GM19043 (cell line): ENCODE measurements around the gene SINHCAF.

Experiments used
- ATAC-seq: cut with Tn5 transposase; IDR thresholded peaks from one replicate; pipeline ENCODE4 v1.9.1; 2021; ENCODE audit warnings: low read depth; ENCODE audit not compliant: unreplicated experiment

Gene SINHCAF

DNA sequence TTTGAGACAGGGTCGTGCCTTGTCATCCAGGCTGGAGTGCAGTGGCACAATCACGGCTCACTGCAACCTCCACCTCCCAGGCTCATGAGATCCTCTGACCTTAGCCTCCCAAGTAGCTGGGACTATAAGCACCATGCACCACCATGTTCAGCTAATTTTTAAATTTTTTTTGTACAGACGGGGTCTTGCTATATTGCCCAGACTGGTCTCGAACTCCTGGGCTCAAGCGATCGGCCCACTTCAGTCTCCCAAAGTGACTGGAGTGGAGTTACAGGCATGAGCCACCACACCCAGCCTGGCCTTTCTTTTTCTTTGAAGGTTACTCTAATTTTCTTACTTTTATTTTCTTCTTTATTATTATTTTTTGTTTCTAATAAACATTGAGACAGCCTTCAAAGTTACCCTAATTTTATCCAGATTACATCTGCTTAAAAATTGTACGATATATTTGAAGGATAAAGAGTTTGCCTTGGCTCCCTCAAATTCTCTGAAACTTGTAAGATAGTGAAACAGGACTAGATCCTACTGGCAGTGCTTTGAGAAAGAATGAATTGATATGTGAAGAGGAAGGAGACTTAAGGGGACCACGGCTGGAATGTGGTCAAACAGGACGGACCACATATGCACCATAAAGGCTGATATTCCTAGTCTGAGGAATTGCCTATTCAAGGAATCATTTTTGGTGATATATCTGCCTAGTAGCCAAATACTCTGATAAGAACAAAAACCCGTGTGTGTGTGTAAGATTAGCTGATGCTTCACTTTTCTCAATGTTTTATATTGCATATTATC is 14.1 kb upstream of the SINHCAF start:
- no peak for ATAC-seq

DNA sequence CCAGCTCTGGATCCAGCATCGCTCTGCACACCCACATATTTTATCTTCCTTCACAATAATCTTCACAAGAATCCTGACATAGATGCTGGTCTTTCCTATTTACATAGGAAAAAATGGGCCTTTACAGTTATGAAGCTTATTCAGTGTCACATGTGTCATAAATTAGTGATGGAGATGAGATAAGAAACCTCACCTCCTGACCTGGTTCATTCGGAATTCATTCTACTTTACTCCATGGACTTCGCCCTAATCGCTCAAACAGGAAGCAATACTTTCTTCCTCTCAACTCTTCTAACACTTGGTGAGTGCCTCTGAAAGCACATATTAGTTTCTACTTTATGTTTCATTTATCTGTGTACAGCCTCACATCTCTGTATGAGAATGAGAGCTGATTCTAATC is 12.0 kb upstream of the SINHCAF start:
- no peak for ATAC-seq

DNA sequence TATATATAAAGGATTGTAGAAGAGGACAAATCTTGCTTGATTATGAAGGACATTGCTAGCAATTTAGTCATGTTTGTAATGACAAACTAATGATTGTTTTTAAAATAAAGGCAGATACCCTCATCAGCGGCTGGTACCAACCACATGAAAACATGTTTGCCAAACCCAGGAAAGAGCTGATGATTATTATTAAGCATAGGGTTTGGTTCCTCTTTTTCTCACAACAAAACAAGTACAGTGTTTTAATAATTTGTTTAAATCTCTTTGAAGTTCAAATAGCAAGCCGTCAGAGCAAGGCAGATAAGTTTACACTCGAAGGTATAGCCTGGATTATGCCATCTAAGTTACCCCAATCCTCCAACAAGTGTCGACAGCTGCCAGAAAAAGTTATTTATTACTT is 5.3 kb upstream of the SINHCAF start:
- ATAC-seq = no peak

DNA sequence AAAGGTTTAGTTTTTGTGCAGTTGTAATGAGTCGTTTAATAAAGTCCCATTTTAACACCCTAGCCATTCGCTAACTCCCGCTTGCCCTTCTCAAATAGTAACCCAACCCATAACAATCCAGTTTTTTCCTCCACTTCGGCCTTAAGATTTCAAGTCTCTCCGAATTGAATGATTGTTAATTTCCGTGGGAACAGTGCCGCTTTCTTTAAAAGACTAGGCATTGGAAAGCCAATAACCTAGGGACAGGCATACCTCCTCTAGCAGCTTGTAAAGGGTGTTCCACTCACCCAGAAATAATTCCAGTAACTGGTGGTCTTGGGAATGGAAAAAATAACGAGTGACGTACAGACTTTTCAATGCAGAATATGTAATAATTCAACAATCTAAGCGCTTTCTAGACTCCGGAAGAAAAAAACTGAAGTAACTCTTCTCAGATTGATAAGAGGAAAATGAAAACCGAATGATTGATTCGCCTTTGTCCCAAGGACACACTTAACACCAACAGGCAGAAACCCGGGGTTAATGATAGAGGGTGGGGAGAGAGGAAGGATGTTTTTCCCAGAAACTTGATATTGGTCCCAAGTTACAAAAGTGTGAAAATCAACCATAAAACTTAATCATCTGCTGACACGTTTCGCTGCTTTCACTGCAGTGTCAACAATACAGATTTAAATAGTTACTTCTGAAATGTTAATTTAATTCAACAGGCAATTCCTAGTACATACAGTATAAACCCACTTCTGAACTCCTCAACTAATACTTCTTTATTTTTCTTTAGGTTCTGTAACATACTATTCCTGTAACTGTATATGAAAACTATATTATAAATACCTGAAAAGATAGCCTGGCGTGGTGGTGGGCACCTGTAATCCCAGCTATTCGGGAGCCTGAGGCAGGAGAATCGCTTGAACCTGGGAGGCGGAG is 1.0 kb upstream of the SINHCAF start:
- no peak for ATAC-seq

DNA sequence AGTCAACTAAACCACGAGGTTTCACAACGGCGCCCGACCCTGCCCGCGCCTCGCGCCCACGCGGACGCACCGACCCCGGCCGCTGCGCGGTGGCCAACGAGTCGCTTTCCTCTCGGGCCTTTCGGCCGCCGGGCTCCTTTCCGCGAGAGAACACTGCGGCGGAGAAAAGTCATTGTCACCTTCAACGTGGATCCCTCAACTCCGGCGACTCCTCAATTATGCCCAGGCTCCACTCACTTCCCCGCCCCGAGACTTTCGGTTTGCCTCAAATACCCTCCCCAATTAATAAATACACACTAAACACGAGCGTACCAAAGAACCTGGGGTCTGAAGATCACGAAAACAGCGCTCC is 450 bp downstream of the SINHCAF start:
- ATAC-seq = no peak

DNA sequence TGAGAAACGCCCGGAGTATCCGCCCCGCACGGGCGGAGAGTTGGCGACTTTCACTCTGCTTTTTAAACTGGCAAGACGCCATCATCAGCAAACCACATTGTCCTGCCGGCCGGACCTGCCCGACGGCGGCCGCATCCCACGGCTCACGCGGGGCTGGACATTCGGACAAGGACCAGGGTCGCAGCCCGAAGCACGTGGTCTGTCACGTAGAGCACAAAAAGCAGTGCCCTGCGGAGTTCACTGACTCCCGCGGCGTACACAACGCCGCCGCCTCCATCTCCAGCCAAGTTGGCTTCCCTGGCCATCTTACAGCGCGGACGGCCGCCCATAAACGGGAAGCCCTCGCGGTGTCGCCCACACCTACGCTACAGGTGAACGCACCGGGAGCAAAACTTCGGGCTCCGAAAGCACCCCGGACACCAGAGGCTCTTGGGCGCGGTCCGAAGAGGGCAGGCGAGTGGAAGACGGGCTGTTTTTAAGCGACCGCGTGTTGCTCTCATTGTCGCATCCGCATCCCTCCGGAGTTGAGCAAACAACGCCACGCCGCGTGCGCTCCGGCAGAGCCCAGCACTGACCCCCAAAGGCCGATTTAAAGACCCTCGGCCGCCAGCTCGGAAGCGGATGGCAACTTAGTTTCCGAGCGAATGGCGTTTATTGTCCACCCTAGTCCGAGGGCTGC is 966 bp downstream of the SINHCAF start:
- no peak for ATAC-seq

DNA sequence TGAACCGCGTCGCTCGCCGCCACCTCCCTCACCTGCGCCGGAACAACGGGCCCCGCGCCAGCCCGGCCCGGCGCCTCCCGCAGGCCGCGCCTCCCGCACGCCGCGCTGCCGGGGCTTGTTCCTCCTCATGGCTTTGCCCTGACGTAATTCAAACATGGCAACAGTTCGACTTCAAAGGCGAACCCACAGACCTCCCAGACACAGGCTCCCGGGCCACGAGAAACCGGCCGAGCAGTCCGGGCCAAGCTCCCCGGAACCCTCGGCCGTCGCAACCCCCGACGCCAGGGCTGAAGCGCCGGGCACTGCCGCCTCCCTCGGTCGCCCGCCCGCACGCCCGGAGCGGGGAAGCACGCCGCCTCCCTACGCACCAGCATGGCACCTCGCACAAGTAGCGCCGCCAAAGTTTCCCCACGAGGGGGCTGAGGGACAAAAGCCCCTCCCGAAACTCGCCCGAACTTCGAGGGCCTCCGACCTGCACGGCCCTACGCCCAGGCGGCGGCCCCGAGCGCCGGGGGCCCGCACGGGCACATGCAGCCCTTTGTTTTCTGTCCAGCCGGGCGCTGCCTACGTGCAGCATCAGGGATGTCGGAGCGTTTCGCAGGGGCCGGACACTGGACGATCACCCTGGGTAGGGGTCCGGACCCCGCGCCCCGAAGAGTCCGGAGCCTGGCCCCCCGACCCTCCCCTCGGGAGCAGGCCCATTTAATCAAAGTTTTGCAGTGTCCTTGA is 1.7 kb downstream of the SINHCAF start:
- peak; percentile 26 for ATAC-seq

DNA sequence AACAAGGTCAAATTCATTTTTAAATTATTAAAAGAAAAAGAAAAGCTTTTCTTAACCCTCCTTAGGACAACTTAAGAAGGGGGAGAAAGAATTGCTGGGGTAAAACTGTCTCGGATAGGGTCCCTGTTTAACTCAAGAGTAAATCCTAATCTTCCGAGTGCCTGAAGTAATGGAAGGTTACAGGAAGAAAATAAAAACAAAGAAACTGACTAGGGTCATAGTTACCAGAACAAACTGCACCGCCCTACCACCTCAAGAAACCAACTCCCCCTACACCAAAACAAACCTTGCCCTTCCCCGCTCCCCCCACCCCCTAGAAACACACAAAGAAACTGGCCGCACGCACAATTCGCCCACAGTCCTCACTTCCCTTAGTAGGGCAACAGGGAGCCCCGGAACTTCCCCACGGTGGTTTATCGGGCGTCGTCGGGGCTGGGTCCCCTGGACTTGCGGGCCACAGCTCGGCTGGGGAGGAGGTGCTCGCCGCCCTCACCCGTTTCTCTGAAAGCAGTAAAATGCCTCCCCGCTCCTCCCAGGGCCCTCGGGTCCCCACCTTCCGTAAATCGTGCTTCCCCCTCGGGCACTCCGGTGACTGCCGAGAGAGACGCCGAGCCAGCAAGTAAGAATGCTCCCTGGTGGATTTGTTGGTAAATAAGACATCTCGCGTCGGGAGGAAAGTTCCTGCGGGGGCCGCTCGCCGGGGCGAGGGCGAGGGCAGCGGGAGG is 2.4 kb downstream of the SINHCAF start:
- ATAC-seq = peak; percentile 15

DNA sequence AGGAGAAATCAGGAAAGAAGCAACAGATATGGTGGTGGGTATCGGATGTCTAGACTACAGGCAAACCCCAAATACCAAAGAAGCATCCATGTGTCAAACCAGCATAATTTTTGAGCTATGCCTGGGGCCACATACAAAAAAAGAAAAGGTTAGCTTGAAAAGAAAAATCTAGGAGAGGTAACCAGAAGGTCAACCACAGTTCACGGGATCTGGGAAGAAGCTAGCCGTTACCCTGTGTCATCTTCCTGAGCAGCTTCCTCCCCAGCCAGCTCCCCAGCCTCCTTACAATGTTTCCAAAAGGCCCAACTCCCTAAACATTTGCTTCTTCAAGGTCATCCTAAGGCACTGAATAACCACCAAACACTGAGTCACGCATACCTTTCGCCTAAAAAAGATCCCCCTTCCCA is 3.1 kb downstream of the SINHCAF start:
- ATAC-seq = no peak

DNA sequence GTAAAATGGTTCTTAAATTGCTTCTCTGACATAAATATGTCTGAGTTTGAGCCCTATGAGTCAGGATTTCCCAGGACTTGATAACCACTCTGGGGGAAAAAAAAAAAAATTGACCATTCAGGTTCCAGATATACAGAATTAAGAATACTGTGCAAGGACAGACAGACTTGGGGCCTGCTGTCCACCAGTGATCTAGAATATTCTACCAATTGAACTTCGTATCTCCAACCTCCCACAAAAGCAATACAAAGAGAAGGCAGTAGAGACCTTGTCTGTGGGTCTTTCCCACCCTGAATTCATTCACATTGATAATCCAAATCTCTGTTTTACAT is 4.1 kb downstream of the SINHCAF start:
- no peak for ATAC-seq

DNA sequence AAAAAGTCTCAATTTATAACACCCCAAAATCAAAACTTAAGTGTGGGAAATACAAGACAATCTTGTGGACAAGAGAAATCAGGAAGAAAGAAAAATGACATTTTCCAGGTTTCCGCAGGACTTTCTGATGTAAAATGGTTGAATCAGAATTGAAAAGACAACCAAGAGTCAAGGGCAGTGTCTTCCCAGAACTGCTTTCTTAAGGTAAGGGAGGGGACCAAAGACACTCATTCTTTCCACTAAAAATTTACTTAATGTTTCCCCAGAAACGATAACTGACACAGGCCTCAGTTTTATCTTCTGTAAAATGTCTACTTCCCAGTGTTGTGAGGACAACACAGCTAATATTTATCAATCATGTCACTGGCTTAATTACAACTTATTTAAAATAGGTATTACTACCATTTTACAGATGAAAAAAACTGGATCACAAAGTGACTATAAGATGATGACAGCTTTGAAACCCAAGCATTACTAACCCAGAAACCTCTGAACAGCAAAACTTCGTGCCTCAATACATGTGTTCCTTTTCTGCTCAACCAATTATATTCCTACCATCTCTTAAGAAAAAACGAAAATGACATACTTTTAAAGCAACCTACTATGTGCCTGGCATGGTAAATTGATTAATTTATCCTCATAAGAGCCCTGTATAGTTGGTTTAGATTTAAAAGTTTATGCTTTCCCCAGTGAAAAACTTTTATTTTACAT is 4.6 kb downstream of the SINHCAF start:
- no peak for ATAC-seq

DNA sequence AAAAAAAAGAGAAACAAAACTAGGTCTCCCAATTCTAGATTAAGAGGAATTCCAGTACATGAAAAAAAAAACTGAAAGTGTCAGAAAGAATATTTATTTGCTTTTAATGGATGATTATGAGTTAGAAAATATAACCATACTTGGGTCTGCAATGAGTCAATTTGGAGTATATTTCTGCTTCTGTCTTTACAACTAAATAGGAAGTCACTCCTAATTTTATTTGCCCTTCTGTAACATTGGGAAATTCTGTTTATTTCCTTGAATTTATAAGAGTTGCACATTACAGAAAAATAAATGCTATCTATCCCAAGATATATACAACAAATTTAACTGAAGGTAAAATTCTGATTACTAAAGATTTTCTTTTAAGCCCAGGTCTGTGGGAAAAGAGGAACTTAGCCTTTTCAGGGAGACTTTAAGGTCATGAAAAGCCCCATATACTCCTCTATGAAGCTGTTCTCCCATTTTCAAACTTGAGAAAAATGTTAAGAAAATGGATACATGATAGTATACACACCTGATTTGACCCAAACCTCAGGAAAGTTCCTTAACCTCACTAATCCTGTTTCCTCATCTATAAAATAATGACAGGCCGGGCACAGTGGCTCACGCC is 7.2 kb downstream of the SINHCAF start:
- no peak for ATAC-seq

DNA sequence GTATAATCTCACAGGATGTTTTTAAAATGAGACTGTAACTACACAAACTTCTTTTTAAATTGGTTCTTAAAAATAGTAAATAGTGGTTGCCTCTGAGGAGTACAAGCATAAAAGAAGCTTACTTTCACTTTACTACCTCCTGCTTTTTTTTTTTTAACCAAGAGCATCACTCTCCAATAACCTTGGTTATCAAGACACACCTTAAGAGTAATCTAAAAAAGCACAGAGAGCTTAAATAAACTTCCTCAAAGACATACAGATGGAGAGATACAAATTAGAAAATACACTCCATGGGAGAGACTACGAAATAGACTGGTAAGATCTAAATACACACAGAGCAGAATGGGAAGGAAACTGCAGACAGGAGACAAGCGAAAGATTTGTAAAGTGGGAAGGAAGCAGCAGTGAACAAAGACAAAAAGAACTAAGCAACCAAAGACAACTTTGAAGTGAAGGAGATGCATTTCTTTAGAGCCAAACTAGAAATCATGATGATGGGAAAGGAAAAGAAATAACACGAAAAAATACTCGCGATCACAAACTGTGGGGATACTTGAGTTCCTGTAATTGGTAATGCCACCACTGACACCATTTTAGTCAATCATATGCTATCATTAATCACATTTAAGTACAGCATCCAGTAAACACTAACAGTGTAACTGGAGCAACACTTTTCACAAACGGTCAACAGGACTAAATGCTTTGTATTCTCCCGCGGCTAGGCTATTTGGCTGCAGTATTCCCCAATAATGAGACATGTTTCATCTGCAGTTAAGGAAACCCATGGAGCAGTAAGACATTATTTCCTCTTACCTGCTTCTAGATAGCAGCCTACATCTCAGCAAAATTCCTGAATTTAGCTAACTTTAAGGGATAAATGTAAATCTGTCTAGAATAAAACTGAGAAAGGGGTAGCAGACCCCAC is 8.2 kb downstream of the SINHCAF start:
- no peak for ATAC-seq

DNA sequence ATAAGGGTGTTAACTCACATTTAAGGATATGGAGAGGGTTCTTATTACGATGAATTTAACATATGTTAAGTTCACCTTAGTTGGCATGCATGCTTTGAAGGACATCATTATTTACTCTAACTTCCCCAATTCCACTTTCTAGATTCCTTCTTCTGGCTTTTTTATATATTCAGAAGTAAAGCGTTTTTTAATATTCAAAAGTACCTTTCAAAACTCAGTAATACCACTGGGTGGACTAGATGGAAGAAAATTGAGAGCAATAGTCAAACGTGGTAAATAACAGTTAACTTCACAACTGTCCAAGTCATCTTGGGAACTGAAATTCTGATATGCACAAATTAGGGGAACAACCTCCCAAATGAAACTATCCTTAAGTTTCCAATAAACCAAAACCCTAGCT is 9.1 kb downstream of the SINHCAF start:
- no peak for ATAC-seq

DNA sequence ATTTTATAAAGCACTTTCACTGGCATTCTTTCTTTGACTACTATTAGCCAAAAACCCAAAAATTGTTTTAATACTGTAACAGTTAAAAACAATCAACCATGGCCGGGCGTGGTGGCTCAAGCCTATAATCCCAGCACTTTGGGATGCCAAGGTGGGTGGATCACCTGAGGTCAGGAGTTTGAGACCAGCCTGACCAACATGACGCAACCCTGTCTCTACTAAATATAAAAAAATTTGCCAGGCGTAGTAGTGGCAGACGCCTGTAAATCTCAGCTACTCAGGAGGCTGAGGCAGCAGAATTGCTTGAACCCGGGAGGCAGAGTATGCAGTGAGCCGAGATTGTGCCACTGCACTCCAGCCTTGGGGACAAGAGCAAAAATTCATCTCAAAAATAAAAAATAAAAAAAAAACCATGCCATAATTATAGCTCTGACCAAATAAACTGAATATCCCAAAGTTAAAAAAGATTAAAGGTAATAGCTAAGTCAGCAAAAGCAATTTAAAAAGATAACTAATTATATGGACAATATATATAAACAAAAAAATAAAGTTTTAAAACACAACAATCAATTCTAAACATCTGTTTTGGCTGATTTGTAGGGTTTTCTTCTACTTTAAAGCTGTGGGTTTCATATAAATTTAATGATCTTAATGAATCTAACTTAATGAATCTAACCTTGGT is 10.0 kb downstream of the SINHCAF start:
- ATAC-seq = no peak

DNA sequence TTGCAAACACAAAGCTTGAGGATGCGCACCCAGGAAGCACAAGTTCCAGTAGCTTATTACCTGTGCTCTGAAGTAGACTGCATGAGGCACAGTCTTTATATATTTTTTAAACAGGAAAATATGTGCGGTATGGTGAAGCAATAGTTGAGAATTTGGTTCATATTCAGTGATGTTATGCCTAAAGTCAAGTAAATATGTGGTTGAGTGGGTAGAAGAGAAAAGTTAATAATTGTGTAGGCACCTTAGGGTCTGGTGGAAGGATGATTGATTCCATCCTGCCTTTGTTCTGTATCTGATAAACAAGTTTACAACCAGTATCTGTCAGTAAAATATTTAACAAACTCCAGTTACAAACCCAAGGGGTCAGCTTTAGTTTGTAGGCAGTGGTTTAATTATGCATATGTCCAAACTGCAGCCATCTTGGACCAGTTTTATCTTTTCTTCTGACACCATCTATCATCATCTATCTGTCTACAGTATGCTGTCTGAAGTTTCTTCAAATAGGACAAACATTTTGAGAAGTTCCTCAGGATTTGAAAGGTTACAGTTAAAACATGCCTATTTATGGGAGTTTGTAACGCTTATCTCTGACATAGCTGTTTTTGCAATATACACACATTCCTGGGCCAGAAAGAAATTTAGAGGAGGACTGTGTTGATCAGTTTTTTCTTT is 10.8 kb downstream of the SINHCAF start:
- ATAC-seq = peak; percentile 39

DNA sequence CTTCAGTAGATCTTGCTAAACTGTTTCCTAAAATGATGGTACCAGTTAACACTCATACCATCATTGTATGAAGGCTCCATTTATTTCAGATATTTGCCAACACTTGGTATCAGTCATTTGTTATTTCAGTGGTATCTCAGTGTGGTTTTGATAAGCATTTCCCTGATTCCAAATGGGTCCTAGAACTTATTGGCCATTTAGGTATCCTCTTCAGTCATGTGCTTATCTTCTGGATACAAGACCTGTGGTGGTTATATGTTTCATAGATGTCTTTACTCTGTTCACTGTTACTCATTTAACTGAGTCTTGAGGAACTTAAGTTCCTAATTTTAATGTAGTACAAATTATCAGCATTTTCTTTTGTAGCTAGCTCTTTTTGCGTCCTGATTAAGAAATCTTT is 13.5 kb downstream of the SINHCAF start:
- ATAC-seq = no peak
